AG04449 (cell line): Measurements from ENCODE around the gene EPHX1.

Experiments used
- CTCF ChIA-PET: fragments of 350-600 bp; formaldehyde crosslinking; extraction: SDS; loops from one replicate; lab custom pipeline; 2021; ENCODE audit warnings: antibody characterized with exemption; lab: Yijun Ruan, JAX
- POLR2A ChIA-PET: fragments of 400-600, 350-600 bp; formaldehyde crosslinking; extraction: SDS; loops from one replicate; lab custom pipeline; 2020; ENCODE audit warnings: antibody characterized with exemption, inconsistent platforms; lab: Yijun Ruan, JAX
- DNase-seq: peaks from one replicate; pipeline ENCODE4 v3.0.0-alpha.2; 2010; ENCODE audit warnings: low read depth, low spot score
- H3K4me3 ChIP-seq: 2 replicates; pipeline ENCODE4 v1.5.1; 2011; ENCODE audit warnings: low read depth, mild to moderate bottlenecking, control low read depth, low read length
- CTCF ChIP-seq: IDR thresholded peaks from one replicate; pipeline ENCODE4 v1.5.1; 2011; ENCODE audit warnings: mild to moderate bottlenecking, moderate library complexity, low read length, control low read depth, inconsistent platforms; ENCODE audit not compliant: insufficient read depth; ENCODE audit errors: missing control alignments

The EPHX1 gene

GRCh38 chr1:225844236-225845061 lies 34.5 kb downstream of the EPHX1 start:
- ChIA-PET CTCF (interaction anchor here (0.8 to 9.8 kb wide), 7 partner anchors 10 to 376 kb away, joined by 3 to 105 read pairs (median 5); no protein-coding TSS in a partner anchor), POLR2A (no interaction called here)
- DNase-seq: no peak
- no peak overlapping the region for H3K4me3 ChIP-seq
- TF ChIP-seq CTCF: no peak

- H3K4me3 ChIP-seq: no peak overlapping the region
- DNase-seq: no peak
- no peak for TF ChIP-seq CTCF
- ChIA-PET POLR2A (no interaction called here), CTCF (interaction anchor here (0.8 to 9.8 kb wide), 6 partner anchors 10 to 377 kb away, joined by 3 to 105 read pairs (median 5); no protein-coding TSS in a partner anchor)
Observed at GRCh38 chr1:225845097-225845496, 35.2 kb downstream of the EPHX1 start.

DNA sequence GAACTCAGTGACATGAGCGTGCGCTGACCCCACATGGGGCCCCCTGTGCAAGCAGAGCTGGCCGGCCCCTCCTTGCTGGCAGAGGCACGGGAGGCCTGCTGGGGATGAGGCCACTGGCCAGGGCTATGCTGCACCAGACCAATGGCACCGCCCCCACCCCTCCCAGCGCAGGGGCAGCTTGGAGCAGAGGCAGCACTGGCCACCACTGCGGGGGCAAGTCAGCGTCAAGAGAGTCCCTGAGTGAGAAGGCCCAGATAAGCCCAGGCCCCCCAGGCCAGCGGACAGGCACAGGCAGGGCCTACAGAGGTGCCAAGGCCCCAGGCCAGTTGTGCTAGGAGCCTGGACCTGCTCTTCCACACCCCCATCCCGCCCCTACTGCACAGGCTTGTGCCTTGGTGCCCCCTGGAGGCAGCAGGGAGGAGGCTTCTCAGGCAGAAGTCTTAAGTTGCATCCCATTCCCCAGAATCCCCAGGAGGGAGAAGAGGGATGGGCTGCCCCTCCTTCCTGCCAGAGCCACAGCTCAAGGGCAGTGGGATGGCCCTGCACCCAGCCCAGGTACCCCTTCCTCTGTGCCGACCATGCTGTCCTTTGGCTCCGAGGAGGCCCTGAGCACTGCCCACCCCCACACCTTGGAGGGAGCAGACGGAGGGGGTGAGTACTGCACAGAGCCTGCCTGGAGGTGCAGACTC lies 35.8 kb downstream of the EPHX1 start:
- peak; percentile 87 for TF ChIP-seq CTCF
- CTCF ChIA-PET: interaction anchor here (0.6 to 9.8 kb wide), 18 partner anchors 9 to 378 kb away, joined by 3 to 105 read pairs (median 4); partner anchors contain the start of gene SRP9
- POLR2A ChIA-PET: no interaction called here
- DNase-seq: no peak
- H3K4me3 ChIP-seq: no peak overlapping the region

GRCh38 chr1:225846331-225847310 lies 36.7 kb downstream of the EPHX1 start:
- no peak for DNase-seq
- POLR2A ChIA-PET: no interaction called here
- CTCF ChIA-PET: interaction anchor here (0.6 to 9.8 kb wide), 15 partner anchors 9 to 379 kb away, joined by 3 to 105 read pairs (median 4); partner anchors contain the start of gene SRP9
- TF ChIP-seq CTCF: no peak
- no peak overlapping the region for H3K4me3 ChIP-seq

DNA sequence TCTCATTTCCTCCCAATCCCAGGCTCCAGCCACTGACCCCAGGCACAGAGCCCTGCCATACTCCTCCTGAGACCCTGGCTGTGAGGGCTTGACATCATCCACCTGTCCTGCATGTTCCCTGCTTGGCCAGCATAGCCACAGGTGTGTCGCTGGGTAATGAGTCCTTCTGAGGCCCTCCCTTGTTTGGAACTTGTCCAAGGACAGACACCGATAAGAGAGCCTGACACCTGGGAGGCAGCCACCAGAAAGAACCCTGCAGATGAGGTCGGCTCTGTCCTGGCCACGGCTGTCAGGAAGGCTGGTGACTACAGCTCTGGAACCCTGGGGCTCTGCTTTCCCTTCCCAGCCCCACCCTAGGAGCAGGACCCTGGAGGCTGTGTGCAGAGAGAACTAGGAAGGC lies 37.7 kb downstream of the EPHX1 start:
- POLR2A ChIA-PET: no interaction called here
- CTCF ChIA-PET: interaction anchor here (0.9 to 9.8 kb wide), 4 partner anchors 10 to 374 kb away, joined by 3 to 105 read pairs (median 10); no protein-coding TSS in a partner anchor
- no peak for DNase-seq
- no peak overlapping the region for H3K4me3 ChIP-seq
- no peak for TF ChIP-seq CTCF
